HepG2 (cell line): ENCODE results near the gene RPRD2. TPM values are rescaled to one million over a fixed set of nuclear protein-coding genes. Genes with fewer than 3 reads are reported as not detected.

Experiments used
- BORCS8-MEF2B ChIP-seq: sonication (generic); formaldehyde crosslinking; IDR thresholded peaks from 2 replicates; pipeline ENCODE4 v1.8.0; 2022; ENCODE audit warnings: mild to moderate bottlenecking, missing genetic modification reagents
- GTF2F1 ChIP-seq: fragments of 150-350 bp; IDR thresholded peaks from 2 replicates; pipeline ENCODE4 v1.6.1; 2014; ENCODE audit warnings: low read length
- HNRNPUL1 ChIP-seq: fragments of 200-400 bp; formaldehyde crosslinking; IDR thresholded peaks from 2 replicates; pipeline ENCODE4 v1.6.1; 2017; ENCODE audit warnings: low read depth, mild to moderate bottlenecking, low read length, moderate library complexity
- NCOA5 ChIP-seq: sonication (generic); formaldehyde crosslinking; IDR thresholded peaks from 2 replicates; pipeline ENCODE4 v1.4.0; 2020; ENCODE audit warnings: missing genetic modification reagents
- SMAD9 ChIP-seq: sonication (generic); formaldehyde crosslinking; IDR thresholded peaks from 2 replicates; pipeline ENCODE4 v1.5.1; 2020; ENCODE audit warnings: mild to moderate bottlenecking, missing genetic modification reagents
- TCF12 ChIP-seq, 2 experiments: fragments of 450-650 bp in 1 of 2; sonication (generic) in 1 of 2; formaldehyde crosslinking in 1 of 2; IDR thresholded peaks; 2 replicates each; pipeline versions ENCODE4 v1.6.1 to v1.8.0; 2017 to 2022; ENCODE audit warnings: antibody characterized with exemption in 1 of 2, mild to moderate bottlenecking in 1 of 2, missing genetic modification reagents in 1 of 2, moderate library complexity in 1 of 2
- ZFP37 ChIP-seq: sonication (generic); formaldehyde crosslinking; IDR thresholded peaks from 2 replicates; pipeline ENCODE4 v1.4.0; 2020; ENCODE audit warnings: missing genetic modification reagents, borderline replicate concordance
- ZNF354B ChIP-seq: sonication (generic); formaldehyde crosslinking; IDR thresholded peaks from 2 replicates; pipeline ENCODE4 v1.8.0; 2022; ENCODE audit warnings: mild to moderate bottlenecking, missing genetic modification reagents
- ZNF564 ChIP-seq: sonication (generic); formaldehyde crosslinking; IDR thresholded peaks from 2 replicates; pipeline ENCODE4 v1.8.1; 2023; ENCODE audit warnings: mild to moderate bottlenecking, missing genetic modification reagents
- ZNF646 ChIP-seq: sonication (generic); formaldehyde crosslinking; IDR thresholded peaks from 2 replicates; pipeline ENCODE4 v1.9.0; 2021; ENCODE audit warnings: mild to moderate bottlenecking, missing genetic modification reagents
- ZNF749 ChIP-seq: sonication (generic); formaldehyde crosslinking; IDR thresholded peaks from 2 replicates; pipeline ENCODE4 v1.8.0; 2022; ENCODE audit warnings: mild to moderate bottlenecking, missing genetic modification reagents, moderate library complexity, borderline replicate concordance
- polyA plus RNA-seq, 8 experiments: library from polyadenylated mRNA; depleted of rRNA in 3 of 8; stranded (reverse) in 7 of 8; unstranded in 1 of 8; fragments of >200 nt; fragmentation: Illumina TruSeq in 4 of 8; extraction: Trizol in 4 of 8; gene quantifications; 2 replicates each; pipeline versions ENCODE4 v1.2.1 to v1.2.3, GENCODE V29; 2011 to 2016; ENCODE audit warnings: low read depth in 4 of 8, missing spikeins in 1 of 8, mixed read lengths in 1 of 8; ENCODE audit not compliant: insufficient read depth in 1 of 8
- total RNA-seq, 5 experiments: library from RNA; depleted of rRNA; stranded (reverse); fragments of >200 nt; fragmentation: Illumina TruSeq; extraction: Trizol; gene quantifications; 2 replicates each; pipeline ENCODE4 v1.2.3, GENCODE V29; 2016; ENCODE audit warnings: low read depth in 1 of 5
- TF ChIP-seq, protein P1 (sequence below): IDR thresholded peaks from 2 replicates; pipeline ENCODE4 v1.6.1; 2016; ENCODE audit warnings: low read depth, missing genetic modification reagents, missing compliant biosample characterization
- TF ChIP-seq, protein P2 (sequence below): IDR thresholded peaks from 2 replicates; pipeline ENCODE4 v1.4.0; 2020; ENCODE audit warnings: mild to moderate bottlenecking, missing genetic modification reagents

The RPRD2 gene
- total and polyA plus RNA-seq, 2 of the 13 experiments (the other 11 are each of a cell fraction or from before 2014, with no cell fraction given): 8.0 to 8.9 TPM

DNA sequence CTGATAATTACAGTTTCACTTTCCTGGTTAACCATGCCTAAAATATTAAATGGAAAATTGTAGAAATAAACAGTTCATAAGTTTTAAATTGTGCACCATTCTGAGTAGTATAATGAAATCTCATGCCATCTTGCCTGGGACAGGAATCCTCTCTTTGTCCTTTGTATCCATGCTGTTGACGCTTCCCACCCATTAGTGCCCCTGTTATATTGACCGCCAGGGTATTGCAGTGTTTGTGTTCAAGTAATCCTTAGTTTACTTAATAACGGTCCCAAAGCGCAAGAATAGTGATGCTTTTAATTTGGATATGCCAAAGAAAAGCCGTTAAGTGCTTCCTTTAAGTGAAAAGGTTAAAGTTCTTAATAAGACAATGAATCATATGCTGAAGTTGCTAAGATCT lies 41.7 kb downstream of the RPRD2 start (continued):
- TF ChIP-seq ZFP37 (CRISPR knock-in tag) (no peak), ZNF354B (CRISPR knock-in tag) (no peak), NCOA5 (CRISPR knock-in tag) (no peak), SMAD9 (CRISPR knock-in tag) (no peak), ZNF646 (CRISPR knock-in tag) (no peak), ZNF564 (no peak), HNRNPUL1 (no peak), BORCS8-MEF2B (no peak), ZNF749 (no peak), TCF12 (IDR thresholded peaks at IDR 0.05) (no peak), TCF12 (CRISPR knock-in tag; IDR thresholded peaks at IDR 0.05) (no peak), GTF2F1 (no peak)
- TF ChIP-seq, protein P1, sequence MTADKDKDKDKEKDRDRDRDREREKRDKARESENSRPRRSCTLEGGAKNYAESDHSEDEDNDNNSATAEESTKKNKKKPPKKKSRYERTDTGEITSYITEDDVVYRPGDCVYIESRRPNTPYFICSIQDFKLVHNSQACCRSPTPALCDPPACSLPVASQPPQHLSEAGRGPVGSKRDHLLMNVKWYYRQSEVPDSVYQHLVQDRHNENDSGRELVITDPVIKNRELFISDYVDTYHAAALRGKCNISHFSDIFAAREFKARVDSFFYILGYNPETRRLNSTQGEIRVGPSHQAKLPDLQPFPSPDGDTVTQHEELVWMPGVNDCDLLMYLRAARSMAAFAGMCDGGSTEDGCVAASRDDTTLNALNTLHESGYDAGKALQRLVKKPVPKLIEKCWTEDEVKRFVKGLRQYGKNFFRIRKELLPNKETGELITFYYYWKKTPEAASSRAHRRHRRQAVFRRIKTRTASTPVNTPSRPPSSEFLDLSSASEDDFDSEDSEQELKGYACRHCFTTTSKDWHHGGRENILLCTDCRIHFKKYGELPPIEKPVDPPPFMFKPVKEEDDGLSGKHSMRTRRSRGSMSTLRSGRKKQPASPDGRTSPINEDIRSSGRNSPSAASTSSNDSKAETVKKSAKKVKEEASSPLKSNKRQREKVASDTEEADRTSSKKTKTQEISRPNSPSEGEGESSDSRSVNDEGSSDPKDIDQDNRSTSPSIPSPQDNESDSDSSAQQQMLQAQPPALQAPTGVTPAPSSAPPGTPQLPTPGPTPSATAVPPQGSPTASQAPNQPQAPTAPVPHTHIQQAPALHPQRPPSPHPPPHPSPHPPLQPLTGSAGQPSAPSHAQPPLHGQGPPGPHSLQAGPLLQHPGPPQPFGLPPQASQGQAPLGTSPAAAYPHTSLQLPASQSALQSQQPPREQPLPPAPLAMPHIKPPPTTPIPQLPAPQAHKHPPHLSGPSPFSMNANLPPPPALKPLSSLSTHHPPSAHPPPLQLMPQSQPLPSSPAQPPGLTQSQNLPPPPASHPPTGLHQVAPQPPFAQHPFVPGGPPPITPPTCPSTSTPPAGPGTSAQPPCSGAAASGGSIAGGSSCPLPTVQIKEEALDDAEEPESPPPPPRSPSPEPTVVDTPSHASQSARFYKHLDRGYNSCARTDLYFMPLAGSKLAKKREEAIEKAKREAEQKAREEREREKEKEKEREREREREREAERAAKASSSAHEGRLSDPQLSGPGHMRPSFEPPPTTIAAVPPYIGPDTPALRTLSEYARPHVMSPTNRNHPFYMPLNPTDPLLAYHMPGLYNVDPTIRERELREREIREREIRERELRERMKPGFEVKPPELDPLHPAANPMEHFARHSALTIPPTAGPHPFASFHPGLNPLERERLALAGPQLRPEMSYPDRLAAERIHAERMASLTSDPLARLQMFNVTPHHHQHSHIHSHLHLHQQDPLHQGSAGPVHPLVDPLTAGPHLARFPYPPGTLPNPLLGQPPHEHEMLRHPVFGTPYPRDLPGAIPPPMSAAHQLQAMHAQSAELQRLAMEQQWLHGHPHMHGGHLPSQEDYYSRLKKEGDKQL: no peak
- TF ChIP-seq, protein P2, sequence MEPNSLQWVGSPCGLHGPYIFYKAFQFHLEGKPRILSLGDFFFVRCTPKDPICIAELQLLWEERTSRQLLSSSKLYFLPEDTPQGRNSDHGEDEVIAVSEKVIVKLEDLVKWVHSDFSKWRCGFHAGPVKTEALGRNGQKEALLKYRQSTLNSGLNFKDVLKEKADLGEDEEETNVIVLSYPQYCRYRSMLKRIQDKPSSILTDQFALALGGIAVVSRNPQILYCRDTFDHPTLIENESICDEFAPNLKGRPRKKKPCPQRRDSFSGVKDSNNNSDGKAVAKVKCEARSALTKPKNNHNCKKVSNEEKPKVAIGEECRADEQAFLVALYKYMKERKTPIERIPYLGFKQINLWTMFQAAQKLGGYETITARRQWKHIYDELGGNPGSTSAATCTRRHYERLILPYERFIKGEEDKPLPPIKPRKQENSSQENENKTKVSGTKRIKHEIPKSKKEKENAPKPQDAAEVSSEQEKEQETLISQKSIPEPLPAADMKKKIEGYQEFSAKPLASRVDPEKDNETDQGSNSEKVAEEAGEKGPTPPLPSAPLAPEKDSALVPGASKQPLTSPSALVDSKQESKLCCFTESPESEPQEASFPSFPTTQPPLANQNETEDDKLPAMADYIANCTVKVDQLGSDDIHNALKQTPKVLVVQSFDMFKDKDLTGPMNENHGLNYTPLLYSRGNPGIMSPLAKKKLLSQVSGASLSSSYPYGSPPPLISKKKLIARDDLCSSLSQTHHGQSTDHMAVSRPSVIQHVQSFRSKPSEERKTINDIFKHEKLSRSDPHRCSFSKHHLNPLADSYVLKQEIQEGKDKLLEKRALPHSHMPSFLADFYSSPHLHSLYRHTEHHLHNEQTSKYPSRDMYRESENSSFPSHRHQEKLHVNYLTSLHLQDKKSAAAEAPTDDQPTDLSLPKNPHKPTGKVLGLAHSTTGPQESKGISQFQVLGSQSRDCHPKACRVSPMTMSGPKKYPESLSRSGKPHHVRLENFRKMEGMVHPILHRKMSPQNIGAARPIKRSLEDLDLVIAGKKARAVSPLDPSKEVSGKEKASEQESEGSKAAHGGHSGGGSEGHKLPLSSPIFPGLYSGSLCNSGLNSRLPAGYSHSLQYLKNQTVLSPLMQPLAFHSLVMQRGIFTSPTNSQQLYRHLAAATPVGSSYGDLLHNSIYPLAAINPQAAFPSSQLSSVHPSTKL (CRISPR knock-in tag): peak; percentile 40; the same call in 1 of the 2 replicates
